Osteoblast (primary cell): ENCODE results near the gene TMEM132C. TPM values are rescaled to one million over a fixed set of nuclear protein-coding genes. Genes with fewer than 3 reads are reported as not detected.

ENCODE experiments used
- DNase-seq: peaks from one replicate; pipeline ENCODE4 v3.0.0; 2011; ENCODE audit warnings: low spot score, mixed read lengths; ENCODE audit not compliant: insufficient read length; ENCODE audit errors: missing footprints
- H2AFZ ChIP-seq: 2 replicates; pipeline ENCODE4 v1.6.0; 2011; ENCODE audit warnings: mild to moderate bottlenecking, low read length
- H3K27ac ChIP-seq: 2 replicates; pipeline ENCODE4 v1.5.1; 2011; ENCODE audit warnings: mild to moderate bottlenecking, low read depth, low read length, moderate library complexity
- H3K27me3 ChIP-seq: 2 replicates; pipeline ENCODE4 v1.6.0; 2012; ENCODE audit warnings: mild to moderate bottlenecking, control low read depth, inconsistent platforms, low read length, moderate library complexity; ENCODE audit not compliant: insufficient read depth
- H3K36me3 ChIP-seq: 2 replicates; pipeline ENCODE4 v1.5.1; 2011; ENCODE audit warnings: mild to moderate bottlenecking, low read length, control low read depth, moderate library complexity; ENCODE audit not compliant: insufficient read depth
- H3K4me1 ChIP-seq: 2 replicates; pipeline ENCODE4 v1.5.1; 2011; ENCODE audit warnings: mild to moderate bottlenecking, low read length, control low read depth, moderate library complexity; ENCODE audit not compliant: insufficient read depth
- H3K4me2 ChIP-seq: 2 replicates; pipeline ENCODE4 v1.6.0; 2011; ENCODE audit warnings: mild to moderate bottlenecking, low read length; ENCODE audit not compliant: insufficient read depth
- H3K4me3 ChIP-seq: fragments of 200-600 bp; sonication (generic); 3 replicates; pipeline ENCODE4 v1.5.1; 2012; ENCODE audit warnings: mild to moderate bottlenecking, low read length, inconsistent platforms; ENCODE audit not compliant: insufficient read depth
- H3K79me2 ChIP-seq: 2 replicates; pipeline ENCODE4 v1.6.0; 2012; ENCODE audit warnings: mild to moderate bottlenecking, low read length, control low read depth, inconsistent platforms; ENCODE audit not compliant: insufficient read depth
- H3K9me3 ChIP-seq: 2 replicates; pipeline ENCODE4 v1.5.1; 2011; ENCODE audit warnings: low read depth, low read length, control low read depth
- H4K20me1 ChIP-seq: 2 replicates; pipeline ENCODE4 v1.6.0; 2012; ENCODE audit warnings: mild to moderate bottlenecking, low read length, control low read depth; ENCODE audit not compliant: insufficient read depth
- small RNA-seq: library from RNA; depleted of rRNA; stranded (forward); fragments of <200 nt; gene quantifications from one replicate; pipeline ENCODE3, GENCODE V24; 2012
- total RNA-seq: library from RNA; depleted of rRNA; stranded (reverse); fragments of >200 nt; gene quantifications from 2 replicates; pipeline ENCODE4 v1.2.3, GENCODE V29; 2012
- TF ChIP-seq, protein P1 (sequence below): IDR thresholded peaks from 2 replicates; pipeline ENCODE4 v1.5.1; 2011; ENCODE audit warnings: mild to moderate bottlenecking, low read depth, low read length, moderate library complexity; ENCODE audit errors: extremely low read depth

Gene TMEM132C
- total RNA-seq, 1 donor: not detected

DNA sequence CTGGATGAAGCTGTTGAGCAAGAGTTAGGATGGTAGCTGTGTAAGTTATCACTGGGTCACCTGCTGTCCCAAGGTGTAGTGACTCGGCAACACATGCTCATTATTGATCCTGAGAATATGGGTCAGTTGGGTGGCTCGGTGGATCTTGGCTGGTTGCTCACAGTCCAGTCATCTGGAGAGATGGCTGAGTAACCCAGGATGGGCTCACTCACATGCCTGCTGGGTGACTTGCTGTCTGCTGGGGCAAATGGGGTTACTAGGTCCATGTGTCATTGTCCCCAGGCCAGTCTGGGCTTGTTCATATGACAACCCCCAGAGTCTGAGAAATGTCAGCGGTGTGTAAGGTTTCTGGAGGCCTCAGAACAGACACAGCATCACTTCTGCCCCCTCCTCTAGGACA is 487.3 kb downstream of the TMEM132C start:
- Histone ChIP-seq H4K20me1 (no peaks in the 10 kb centered on the region), H3K79me2 (no peaks in the 10 kb centered on the region), H3K4me3 (no peak overlapping the region), H3K36me3 (no peaks in the 10 kb centered on the region), H3K4me2 (no peak overlapping the region), H3K27me3 (no peaks in the 10 kb centered on the region), H2AFZ (no peak overlapping the region), H3K4me1 (no peaks in the 10 kb centered on the region), H3K27ac (no peak overlapping the region), H3K9me3 (no peaks in the 10 kb centered on the region)
- TF ChIP-seq, protein P1, sequence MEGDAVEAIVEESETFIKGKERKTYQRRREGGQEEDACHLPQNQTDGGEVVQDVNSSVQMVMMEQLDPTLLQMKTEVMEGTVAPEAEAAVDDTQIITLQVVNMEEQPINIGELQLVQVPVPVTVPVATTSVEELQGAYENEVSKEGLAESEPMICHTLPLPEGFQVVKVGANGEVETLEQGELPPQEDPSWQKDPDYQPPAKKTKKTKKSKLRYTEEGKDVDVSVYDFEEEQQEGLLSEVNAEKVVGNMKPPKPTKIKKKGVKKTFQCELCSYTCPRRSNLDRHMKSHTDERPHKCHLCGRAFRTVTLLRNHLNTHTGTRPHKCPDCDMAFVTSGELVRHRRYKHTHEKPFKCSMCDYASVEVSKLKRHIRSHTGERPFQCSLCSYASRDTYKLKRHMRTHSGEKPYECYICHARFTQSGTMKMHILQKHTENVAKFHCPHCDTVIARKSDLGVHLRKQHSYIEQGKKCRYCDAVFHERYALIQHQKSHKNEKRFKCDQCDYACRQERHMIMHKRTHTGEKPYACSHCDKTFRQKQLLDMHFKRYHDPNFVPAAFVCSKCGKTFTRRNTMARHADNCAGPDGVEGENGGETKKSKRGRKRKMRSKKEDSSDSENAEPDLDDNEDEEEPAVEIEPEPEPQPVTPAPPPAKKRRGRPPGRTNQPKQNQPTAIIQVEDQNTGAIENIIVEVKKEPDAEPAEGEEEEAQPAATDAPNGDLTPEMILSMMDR: no peak
- no peak for DNase-seq

DNA sequence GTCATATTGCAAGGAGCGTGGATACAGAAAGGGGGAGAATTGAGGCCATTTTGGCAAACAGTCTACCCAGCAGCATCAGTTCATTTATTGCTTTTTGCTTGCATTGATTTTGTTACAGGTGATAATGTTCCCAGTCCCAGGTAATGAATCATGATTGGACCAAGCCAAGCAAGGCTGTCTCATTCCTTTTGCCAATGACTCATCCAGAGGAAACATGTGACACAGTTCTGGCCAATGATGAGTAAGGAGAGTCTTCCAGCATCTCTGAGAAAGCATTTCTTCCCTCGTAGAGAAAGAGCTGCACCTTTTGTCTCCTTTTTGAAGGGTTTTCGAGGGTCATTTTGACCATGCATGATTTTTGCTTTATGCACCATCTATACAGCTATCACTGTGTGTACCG is 488.6 kb downstream of the TMEM132C start:
- H3K4me3 ChIP-seq: no peak overlapping the region
- no peaks in the 10 kb centered on the region for H3K79me2 ChIP-seq
- no peaks in the 10 kb centered on the region for H3K27me3 ChIP-seq
- no peaks in the 10 kb centered on the region for H3K36me3 ChIP-seq
- H3K27ac ChIP-seq: no peak overlapping the region
- DNase-seq: no peak
- TF ChIP-seq, protein P1: no peak
- no peak overlapping the region for H3K4me2 ChIP-seq
- no peaks in the 10 kb centered on the region for H3K9me3 ChIP-seq
- H2AFZ ChIP-seq: no peak overlapping the region
- H4K20me1 ChIP-seq: no peaks in the 10 kb centered on the region
- H3K4me1 ChIP-seq: no peaks in the 10 kb centered on the region

Small RNA genes lying within 50 kb of the gene (small RNA-seq; reads per million reads assigned to genes)
- gene MIR3612 (not detected), gene MIR4419B (not detected)
